GM19035 (cell line): ENCODE data around the gene DTL.
A peak's percentile ranks its signal among the peaks of the same experiment; 100 is the strongest.
"Not testable (repeated sequence)": the region's sequence is repeated elsewhere in the genome, so short reads cannot be mapped to it uniquely, and the experiment has no call there.

ENCODE experiments used
- ATAC-seq: cut with Tn5 transposase; IDR thresholded peaks from one replicate; pipeline ENCODE4 v1.9.1; 2021; ENCODE audit not compliant: unreplicated experiment

DTL gene, protein sequence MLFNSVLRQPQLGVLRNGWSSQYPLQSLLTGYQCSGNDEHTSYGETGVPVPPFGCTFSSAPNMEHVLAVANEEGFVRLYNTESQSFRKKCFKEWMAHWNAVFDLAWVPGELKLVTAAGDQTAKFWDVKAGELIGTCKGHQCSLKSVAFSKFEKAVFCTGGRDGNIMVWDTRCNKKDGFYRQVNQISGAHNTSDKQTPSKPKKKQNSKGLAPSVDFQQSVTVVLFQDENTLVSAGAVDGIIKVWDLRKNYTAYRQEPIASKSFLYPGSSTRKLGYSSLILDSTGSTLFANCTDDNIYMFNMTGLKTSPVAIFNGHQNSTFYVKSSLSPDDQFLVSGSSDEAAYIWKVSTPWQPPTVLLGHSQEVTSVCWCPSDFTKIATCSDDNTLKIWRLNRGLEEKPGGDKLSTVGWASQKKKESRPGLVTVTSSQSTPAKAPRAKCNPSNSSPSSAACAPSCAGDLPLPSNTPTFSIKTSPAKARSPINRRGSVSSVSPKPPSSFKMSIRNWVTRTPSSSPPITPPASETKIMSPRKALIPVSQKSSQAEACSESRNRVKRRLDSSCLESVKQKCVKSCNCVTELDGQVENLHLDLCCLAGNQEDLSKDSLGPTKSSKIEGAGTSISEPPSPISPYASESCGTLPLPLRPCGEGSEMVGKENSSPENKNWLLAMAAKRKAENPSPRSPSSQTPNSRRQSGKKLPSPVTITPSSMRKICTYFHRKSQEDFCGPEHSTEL

DNA sequence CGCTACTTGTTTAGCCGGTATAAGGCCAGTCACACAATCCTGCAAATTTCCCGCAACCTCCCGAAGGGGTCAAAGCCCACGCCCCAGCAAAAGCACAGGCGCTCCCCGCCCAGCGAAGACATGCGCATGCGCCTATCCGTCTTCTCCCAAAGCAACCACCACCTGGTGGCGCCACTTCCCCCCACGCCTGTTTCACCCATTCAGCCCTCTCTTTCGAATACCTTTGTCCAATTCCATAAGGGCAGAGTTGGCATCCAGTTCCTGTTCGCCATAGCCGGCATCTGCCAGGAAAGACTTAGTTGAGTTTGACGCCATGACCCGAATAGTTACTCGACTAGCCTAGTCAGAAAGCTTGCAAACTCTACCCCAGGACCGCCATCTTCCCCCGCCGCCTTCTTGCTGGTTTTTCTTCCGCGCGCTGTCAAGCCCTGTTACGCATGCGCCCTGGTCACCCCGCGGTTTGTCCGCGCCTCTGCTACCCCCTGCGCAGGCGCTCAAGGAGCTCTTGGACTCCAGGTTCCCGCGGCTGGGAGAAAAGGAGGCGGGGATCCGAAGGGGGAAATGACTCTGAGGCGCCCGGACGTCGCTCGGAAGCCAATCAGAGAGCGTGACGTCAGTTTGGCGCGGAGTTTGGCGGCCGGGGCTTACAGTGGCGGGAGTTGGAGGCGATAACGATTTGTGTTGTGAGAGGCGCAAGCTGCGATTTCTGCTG is at the start of gene DTL, which contains the start of gene INTS7:
Gene DTL (plus strand): TSS at position 626 of the 712 bp plus-strand sequence. CDS start 143 bp downstream, outside the sequence.
Gene INTS7 (minus strand): TSS at position 435 of the 712 bp plus-strand sequence. CDS start 120 bp downstream, at position 315.
- peak; percentile 77 for ATAC-seq

GRCh38 chr1:211986628-211987254 is 48.8 kb upstream of the DTL start:
- ATAC-seq, result no peak

DNA sequence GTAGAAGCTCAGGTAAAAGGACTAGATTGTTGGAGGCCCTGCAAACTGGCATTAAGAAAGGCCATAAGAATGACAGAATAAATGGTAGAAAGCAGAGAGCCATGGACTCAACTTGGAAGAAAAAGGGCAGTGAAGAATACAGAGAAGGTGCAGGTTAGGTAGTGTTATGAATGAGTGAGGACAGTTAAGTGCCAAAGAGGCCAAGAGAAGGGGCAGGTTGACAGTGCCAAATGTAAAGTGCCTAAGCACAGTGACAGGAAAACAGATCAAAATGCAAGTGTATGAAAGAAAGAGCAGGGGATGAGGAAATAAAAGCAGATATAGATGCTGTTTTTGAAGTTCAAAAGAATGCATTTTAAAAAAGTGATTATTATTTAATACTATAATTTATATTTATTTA is 43.9 kb upstream of the DTL start:
- no peak for ATAC-seq

DNA sequence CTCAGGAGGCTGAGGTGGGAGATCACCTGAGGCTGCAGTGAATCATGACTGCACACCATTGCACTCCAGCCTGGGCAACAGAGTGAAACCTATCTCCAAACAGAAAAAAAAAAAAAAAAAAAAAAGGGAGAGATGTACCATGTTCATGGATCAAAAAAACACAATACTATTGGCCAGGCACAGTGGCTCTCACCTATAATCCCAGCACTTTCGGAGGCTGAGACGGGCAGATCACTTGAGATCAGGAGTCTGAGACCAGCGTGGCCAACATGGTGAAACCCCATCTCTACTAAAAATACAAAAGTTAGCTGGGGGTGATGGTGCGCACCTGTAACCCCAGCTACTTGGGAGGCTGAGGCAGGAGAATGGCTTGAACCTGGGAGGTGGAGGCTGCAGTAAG is 38.1 kb upstream of the DTL start:
- ATAC-seq, result not testable (repeated sequence)

DNA sequence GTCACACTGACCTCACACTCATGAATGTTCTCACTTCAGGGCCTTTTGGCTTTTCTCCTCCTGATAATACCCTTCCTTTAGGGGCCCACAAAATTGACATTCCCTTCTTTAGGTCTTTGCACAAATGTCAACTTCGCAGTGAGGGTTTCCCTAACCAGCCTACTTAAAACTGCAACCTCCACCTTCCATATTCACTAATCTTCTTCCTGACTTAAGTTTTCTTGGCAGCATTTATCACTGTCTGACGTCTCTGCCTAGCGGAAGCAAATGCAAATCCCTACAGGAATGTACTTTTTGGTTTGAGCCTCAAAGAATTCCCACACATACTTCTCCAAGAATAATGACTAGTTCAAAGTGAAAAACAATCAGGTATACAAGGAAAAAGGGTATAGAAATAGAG is 33.0 kb upstream of the DTL start:
- ATAC-seq, result no peak

GRCh38 chr1:212004895-212005608 is 30.5 kb upstream of the DTL start:
- ATAC-seq, result no peak

- ATAC-seq, result no peak
Measured at GRCh38 chr1:212007178-212007577, 28.4 kb upstream of the DTL start.

GRCh38 chr1:212007886-212008285 is 27.7 kb upstream of the DTL start:
- no peak for ATAC-seq

- no peak for ATAC-seq
Measured at GRCh38 chr1:212009561-212009960, 26.0 kb upstream of the DTL start.

- no peak for ATAC-seq
Measured at GRCh38 chr1:212010004-212010403, 25.5 kb upstream of the DTL start.

DNA sequence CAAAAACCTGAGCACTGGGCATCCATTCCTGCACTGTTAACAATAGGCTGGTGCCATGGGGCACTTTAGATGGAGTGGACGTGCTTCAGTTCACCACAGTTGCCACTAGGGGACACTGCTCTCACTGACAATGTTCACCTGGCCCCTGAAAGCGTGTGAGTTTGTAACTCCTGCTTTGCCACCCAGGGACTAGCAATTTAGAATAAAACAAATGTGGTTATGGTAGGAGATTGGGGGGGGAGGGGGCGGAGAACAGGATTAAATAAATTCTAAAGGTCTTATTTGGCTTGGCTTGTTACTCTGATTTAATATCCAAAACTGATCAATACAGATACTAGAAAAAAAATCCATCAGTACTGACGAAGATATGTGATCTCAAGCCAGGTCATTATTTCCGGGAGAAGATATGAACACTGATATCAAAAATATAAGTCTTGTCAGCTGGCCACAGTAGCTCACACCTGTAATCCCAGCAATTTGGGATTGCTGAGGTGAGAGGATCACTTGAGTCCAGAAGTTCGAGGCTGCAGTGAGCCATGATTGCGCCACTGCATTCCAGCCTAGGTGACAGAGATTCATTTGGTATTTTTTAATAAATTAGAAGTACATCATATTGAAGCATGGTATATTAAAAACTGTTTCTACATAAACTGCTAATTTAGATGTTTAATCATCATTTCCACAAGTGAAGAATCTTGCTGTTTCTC is 23.4 kb upstream of the DTL start:
- peak; percentile 88 for ATAC-seq

- ATAC-seq, result no peak
Measured at GRCh38 chr1:212013672-212014071, 21.9 kb upstream of the DTL start.

DNA sequence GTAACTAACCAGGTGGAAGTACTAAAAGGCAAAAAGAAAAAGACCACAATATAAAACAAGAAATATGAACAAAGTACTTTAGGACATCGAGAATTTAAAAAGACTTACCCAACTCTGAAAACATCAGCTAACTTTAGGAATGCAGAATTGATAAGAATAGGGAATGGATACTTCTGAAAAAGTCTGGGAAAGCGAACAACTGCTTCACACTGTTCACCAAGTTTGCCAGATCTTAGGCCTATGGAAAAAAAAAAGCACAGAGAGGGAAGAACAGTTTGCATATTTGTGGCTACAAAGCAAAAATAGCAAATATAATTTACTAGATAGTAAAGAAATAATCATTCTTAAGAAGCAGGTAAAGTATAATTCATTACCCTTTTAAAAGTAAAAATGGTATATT is 14.6 kb upstream of the DTL start:
- ATAC-seq, result no peak

DNA sequence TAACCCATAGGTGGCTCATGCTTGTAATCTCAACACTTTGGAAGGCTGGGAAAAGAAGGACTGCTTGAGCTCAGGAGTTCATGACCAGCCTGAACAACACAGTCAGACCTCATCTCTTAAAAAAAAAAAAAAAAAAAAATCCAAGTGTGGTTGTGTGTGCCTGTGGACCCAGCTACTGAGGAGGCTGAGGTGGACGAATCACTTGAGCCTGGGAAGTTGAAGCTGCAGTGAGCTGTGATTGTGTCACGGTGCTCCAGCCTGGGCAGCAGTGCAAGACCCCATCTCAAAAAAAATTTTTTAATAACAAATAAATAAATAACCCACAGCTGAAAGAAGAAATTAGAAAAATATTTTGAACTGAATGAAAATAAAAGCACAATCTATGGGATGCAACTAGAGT is 14.0 kb upstream of the DTL start:
- ATAC-seq, result no peak

GRCh38 chr1:212022908-212023307 is 12.6 kb upstream of the DTL start:
- ATAC-seq, result not testable (repeated sequence)

GRCh38 chr1:212024469-212025149 is 10.9 kb upstream of the DTL start:
- ATAC-seq, result no peak

DNA sequence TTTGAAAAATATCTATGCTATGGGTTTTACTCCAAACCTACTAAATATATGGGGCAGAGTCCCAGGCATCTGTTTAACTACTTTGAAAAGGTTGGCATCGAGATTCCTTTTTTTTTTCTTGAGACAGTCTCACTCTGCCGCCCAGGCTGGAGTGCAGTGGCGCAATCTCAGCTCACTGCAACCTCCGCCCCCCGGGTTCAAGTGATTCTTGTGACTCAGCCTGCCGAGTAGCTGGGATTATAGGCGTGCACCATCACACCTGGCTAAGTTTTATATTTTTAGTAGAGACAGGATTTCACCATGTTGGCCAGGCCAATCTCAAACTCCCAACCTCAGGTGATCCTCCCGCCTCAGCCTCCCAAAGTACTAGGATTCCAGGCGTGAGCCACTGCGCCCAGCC is 7.8 kb upstream of the DTL start:
- not testable (repeated sequence) for ATAC-seq

- ATAC-seq, result no peak
Measured at GRCh38 chr1:212030936-212031528, 4.5 kb upstream of the DTL start.
